Activated CD8-positive, alpha-beta memory T cell treated with anti-CD3 and anti-CD28 coated beads for 4 hours (primary cell): Measurements from ENCODE around the gene AMMECR1.
A peak's percentile ranks its signal among the peaks of the same experiment; 100 is the strongest.
"Not testable (repeated sequence)": the region's sequence is repeated elsewhere in the genome, so short reads cannot be mapped to it uniquely, and the experiment has no call there.

Experiments used
- DNase-seq, 2 donors: peaks; one replicate each; pipeline ENCODE4 v3.0.0-alpha.2; 2020; ENCODE audit warnings: low read depth in 2 of 2

The AMMECR1 gene

GRCh38 chrX:110317820-110318663 is at the start of gene AMMECR1:
Gene AMMECR1, minus strand, starts transcription at chrX:110318085. Its CDS starts 14 bp downstream, at chrX:110318071.
- peak; percentile 52 to 66 for DNase-seq

DNA sequence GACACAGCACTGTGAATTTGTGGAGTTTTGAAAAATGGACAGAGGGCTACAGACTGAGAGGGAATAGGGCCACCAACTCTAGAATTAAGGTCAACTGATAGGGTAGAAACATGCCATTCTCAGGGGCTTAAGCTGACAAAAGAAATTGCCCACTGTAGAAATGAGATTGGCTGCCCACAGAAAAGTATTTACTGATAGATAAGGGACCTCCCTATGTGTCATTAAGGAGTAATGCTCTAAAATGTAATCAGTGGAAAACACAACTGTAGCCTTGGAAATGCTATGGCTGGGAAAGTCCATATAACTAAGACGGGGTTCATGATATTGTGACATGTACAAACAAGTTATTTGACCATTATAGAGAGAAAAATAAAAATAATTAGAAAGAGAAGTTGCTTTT is 45.4 kb upstream of the AMMECR1 start:
- no peak for DNase-seq

DNA sequence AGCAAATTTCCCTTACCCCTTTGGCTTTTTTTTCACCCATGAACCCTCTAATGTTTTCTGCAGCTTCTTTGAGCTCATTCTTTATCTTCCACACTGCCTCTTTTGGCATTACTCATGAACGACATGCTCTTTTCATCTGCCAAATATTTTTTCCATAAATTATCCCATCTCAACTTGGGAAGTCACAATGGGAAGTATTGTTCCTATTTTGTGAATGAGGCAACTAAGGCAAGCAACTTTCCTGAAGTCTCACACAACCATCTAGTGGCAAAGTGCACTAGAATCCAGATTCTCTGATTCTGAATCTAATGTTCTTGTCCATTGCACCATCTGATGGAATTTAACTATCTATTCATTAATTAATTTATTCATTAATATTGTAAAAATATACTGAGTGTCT is 41.4 kb upstream of the AMMECR1 start:
- no peak for DNase-seq

DNA sequence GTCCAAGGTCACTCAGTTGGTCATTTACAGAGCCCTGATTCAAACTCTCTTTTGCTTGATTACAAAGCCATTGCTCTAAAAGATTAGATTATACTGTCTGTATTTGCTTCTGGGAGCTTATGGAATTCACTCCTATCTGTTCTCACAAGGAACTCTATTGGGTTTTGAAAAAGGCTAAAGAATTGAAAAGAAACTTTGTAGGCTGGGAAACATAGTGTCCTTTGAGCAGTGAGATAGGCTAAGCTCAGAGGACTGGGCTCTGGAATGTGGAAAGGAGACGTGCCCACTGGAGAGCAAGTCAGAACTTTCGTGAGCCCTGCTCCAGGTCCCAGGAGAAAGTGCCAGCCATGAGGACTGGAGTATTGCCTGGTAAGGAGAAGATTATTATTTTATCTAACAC is 40.7 kb upstream of the AMMECR1 start, which contains the start of gene RTL9:
Gene RTL9, plus strand, starts transcription at position 301 of the 400 bp plus-strand sequence. CDS start 91,770 bp downstream, outside the sequence.
- no peak for DNase-seq

GRCh38 chrX:110346681-110347080 is 28.8 kb upstream of the AMMECR1 start:
- no peak for DNase-seq

DNA sequence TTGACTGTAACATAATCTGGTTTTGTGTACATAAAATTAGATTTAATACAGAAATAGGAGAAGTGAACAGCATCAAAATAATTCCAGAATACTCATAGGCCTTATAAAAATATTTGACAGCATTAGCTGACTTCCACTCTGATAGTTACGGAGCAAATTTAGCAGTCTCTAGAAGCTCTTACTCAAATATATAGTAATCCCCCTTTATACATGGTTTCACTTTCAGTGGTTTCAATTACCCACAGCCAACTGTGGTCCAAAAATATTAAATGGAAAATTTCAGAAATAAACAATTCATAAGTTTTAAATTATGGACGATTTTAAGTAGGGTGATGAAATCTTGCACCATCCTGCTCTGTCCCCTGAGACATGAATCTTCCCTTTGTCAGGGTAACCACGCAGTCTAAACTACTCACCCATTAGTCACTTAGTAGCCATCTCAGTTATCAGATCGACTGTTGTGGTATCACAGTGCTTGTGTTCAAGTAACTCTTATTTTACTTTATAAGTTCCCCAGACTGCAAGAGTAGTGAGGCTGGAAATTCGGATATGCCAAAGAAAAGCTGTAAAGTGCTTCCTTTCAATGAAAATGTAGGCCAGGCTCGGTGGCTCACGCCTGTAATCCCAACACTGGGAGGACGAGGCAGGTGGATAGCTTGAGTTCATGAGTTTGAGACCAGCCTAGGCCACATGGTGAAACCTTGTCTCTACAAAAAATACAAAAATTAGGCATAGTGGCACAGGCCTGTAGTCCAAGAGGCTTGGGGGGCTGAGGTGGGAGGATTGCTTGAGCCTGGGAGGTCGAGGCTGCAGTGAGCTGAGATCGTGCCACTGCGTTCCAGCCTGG is 23.5 kb upstream of the AMMECR1 start:
- DNase-seq, result no peak

DNA sequence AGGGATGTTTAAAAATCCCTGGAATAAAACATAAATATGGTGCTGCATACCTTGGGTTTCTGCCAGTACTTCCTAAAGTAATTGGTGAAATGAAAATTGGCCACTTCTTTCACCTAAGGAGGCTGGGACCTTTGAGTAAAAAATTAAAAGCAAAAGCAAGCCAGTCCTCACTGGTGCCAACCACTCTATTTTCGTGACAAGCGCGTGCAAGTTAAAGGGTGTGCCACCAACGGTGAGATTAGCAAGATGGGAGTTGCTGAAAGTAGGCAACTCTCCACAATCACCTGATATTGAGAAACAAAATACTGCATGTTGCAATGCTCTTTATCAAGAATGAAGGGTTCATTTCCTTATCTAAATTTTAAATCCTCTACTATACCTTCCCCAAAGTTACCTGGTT is 21.1 kb upstream of the AMMECR1 start:
- no peak for DNase-seq

- DNase-seq, result not testable (repeated sequence)
Measured at GRCh38 chrX:110333458-110333857, 15.6 kb upstream of the AMMECR1 start.

- DNase-seq, result no peak
Measured at GRCh38 chrX:110331444-110332030, 13.7 kb upstream of the AMMECR1 start.

DNA sequence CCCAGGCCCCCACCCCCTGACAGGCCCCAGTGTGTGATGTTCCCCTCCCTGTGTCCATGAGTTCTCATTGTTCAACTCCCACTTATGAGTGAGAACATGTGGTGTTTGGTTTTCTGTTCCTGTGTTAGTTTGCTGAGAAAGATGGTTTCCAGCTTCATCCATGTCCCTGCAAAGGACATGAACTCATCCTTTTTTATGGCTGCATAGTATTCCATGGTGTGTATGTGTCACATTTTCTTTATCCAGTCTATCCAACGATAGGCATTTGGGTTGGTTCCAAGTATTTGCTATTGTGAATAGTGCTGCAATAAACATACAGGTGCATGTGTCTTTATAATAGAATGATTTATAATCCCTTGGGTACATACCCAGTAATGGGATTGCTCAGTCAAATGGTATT is 10.7 kb upstream of the AMMECR1 start:
- DNase-seq, result not testable (repeated sequence)

DNA sequence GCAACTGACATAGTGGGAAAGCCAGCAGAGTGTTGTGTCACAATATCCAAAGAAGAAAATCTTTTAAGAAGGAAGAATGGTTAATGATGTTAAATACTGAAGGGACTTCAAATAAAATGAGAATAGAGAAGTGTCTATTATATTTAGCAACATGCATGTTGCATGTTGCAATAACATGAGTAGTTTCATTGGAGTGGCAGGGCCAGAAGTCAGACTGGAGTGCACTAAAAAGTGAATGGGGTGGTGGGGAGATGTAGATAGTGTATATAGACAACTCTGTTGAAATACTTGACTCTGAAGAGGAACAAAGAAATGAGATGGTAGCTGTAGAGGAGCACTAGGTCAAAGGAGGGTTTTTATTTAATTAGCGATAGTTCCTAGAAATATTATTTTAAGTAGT is 9.5 kb upstream of the AMMECR1 start:
- no peak for DNase-seq

DNA sequence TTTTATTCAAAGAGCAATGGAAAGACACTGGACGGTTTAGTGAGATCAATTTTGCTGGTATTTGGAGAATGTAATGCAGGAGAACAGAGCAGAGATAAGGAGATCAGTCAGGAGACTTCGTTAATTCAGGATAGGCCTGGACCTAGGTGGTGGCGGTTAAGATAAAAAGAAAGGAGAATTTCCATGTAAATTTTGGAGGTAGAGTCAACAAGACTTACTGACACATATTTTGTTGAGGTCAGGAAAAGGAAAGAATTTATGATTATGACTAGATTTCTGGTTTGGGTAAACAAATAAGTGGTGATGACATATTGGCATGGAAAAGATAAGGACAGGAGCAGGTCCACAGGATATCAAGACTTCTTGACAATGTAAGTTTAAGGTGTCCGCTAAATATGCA is 8.8 kb upstream of the AMMECR1 start:
- no peak for DNase-seq

DNA sequence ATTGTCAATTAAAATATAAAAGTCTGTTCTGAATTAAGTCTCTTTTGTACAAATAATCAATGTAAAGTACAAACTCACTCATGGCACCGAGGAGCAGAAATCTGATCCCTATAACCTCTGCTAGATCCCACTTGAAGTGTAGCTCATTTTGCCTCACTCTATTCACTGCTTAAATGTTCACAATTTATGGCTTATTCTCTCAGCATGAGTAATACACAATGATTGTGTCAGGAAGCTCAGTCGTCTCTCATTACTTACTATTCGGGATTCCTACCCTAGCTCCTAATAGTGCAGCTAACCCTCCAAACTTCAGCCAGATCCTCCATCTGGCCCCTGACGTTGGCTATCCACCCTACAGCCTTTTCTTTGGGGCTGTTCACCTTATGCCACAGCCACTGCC is 4.7 kb upstream of the AMMECR1 start:
- no peak for DNase-seq

- DNase-seq, result no peak
Measured at GRCh38 chrX:110321670-110322069, 3.8 kb upstream of the AMMECR1 start.

DNA sequence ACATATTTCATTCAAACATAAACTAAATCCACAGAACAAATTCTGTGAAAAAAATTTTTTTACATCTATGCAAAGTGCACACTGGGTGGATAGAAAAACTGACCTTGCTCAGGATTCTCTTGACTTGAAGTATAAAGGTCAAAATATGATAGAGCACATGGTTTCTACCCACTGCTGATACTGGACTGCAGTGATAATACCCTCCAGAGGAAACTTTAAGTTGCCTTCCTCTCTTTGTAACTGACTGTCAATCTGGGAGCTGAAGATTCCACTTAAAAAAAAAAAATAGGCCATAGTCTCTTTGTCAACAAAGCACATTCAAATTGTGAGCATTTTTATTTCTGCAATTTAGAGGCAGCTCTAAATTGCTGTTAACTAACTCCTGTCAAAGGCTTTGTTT is 3.2 kb upstream of the AMMECR1 start:
- DNase-seq, result no peak

DNA sequence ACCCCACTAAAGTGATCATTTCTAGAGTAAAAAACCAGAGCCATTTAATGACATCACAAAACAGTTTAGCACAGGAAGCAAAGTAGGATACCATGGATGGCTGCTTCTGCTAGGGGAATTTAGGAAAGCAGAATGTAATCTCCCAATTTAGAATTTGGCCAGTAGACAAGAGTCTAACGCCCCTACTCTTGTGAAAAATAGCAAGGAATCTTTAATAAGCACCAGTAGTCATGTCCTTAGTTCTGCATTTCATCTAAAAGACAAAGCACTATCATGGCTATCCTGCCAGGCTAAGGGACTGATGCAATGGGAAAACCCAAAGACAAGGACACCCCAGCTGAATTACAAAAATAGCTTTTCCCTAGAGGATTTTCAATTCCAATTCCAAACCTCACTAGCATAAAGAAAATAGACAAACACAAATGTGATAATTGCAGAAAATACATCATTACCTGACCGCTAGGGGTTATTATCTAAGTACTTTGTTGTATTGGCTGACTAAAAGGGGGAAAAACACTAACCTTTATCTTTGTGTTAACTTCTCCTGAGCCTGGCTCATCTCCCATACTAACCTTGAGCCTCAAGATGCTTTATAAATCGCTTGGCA is 2.6 kb upstream of the AMMECR1 start:
- no peak for DNase-seq

- DNase-seq, result no peak
Measured at GRCh38 chrX:110318664-110318968, 731 bp upstream of the AMMECR1 start.

DNA sequence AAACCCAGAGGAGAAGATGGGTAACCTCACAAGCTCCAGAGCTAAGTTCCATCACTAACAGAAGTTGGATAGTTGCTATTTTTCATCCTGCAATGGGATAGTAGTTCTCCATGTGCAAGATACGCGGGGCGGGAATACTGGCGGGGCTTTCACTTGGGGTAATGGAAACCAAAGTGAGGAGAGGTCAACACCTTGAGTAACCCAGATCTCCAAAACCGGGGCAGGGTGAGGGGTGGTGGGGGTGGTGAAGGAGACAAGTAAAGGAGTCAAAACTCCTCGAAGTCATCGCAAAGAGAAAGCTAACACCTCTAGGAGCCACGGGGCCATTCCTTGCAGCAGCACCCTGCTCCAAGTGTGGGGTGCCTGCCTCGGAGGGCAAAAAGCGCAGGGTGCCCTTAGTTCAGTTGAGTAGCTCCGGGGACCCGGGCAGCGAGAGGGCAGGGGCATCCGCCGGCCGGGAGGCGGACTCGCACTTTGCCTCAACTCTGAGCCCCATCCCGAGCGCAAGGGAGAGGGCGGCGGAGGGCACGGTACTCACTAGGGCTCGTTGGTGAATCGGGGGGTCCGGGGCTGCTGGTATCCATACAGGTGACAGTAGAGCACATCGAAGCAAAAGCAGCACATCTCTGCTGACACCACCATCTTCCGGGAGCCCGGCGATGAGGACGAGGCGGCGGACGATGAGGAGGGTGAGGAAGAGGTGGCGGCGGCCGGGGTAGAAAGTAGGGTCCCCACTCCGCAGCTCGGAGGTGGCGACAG is 645 bp downstream of the AMMECR1 start:
- DNase-seq, result no peak

DNA sequence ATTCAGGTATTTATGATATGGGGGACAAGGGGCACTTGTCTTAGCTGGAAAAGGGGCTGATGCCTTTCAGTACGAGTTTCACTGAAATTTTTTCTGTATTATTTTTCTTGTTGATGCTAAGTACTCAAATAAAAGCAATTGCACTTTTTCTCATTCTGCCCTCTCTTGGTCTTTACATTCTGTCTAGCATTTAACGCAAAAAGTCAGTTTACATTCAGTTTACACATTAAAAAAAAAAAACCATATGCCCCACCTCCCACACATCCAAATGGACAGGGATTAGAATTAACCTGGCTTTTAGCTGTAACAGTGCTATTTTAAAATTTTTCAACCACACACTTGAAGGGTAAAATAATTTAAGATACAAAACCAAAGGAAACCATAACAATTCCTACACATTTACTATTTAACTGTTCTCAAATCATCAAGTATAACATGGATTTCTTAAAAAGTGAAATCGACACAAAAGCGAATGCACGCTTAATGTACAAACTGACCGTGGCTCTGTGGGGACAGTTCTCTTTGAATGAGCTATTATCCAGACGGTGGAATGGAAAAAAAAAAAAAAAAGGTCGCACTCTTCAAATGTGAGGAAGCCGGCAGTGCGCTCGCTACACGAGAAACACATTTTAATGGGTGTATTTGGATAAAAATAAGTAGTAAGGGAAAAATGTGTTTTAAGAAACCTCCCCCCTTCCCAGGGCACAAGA is 1.4 kb downstream of the AMMECR1 start:
- no peak for DNase-seq

- DNase-seq, result no peak
Measured at GRCh38 chrX:110315551-110315950, 2.3 kb downstream of the AMMECR1 start.
